Measurements from ENCODE around the gene TCP1. TPM values are rescaled to one million over a fixed set of nuclear protein-coding genes. Genes with fewer than 3 reads are reported as not detected.

TCP1 gene
- total and polyA plus RNA-seq, 9 of the 15 experiments (the other 6 are each of a cell fraction or from before 2014, with no cell fraction given), result 331 to 801 (median 645) TPM

GRCh38 chr6:159790149-159790955 lies 950 bp upstream of the TCP1 start, which contains the start of gene MRPL18 (continued):
- TF ChIP-seq ZNF280B (CRISPR knock-in tag; IDR thresholded peaks at IDR 0.05) (no peak), KLF13 (tag; IDR thresholded peaks at IDR 0.05; ENCODE audit: borderline replicate concordance, low read depth) (no peak; the same call in 1 of the 2 replicates), FOS (IDR thresholded peaks at IDR 0.05; ENCODE audit: extremely low read depth, insufficient read length) (peak; percentile 96), POLR3G (IDR thresholded peaks at IDR 0.05; ENCODE audit: extremely low read depth, insufficient read length, insufficient replicate concordance) (no peak), MGA (IDR thresholded peaks at IDR 0.05) (no peak; the same call in 1 of the 2 replicates), FOXP4 (CRISPR knock-in tag; IDR thresholded peaks at IDR 0.05; ENCODE audit: borderline replicate concordance) (0 out of 2 replicates have a peak, but pooled peaks have one; percentile 51), ATF4 (CRISPR knock-in tag; IDR thresholded peaks at IDR 0.05) (no peak), SETDB1 (IDR thresholded peaks at IDR 0.05; ENCODE audit: low read length) (no peak), PHF8 (IDR thresholded peaks at IDR 0.05; ENCODE audit: borderline replicate concordance, low read length) (peak; percentile 72)

All from K562 (cell line).